GM21367 (cell line): ENCODE data around the gene WDR45.

Experiments used
- ATAC-seq: cut with Tn5 transposase; IDR thresholded peaks from one replicate; pipeline ENCODE4 v1.9.1; 2021; ENCODE audit not compliant: unreplicated experiment

WDR45 gene

DNA sequence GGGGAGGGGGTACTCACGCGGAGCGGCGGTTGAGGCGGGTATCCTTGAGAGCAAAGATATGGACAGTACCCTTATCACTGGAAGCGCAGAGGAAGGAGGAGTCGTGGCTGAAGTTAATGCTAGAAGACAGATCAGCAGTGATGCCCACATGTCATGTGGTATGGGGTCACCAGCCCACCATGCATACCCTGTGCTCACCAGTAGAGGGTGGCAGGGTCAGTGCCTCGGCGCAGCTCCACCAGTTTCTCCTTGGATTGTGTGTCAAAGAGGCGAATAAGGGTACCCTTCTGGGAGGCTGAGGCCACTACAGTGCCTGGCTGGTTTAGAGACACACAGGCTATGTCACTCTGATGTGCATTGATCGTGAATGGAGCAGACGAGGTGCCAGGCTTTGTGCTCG, 4.3 kb downstream of the WDR45 start:
- ATAC-seq, result no peak

- peak; percentile 90 for ATAC-seq
Measured at GRCh38 chrX:49073601-49074575, 5.8 kb downstream of the WDR45 start, which contains the start of gene PRAF2. PRAF2 (minus strand) TSS chrX:49074002; CDS start chrX:49073987, 15 bp downstream.

GRCh38 chrX:49072712-49073095, 7.0 kb downstream of the WDR45 start:
- no peak for ATAC-seq

GRCh38 chrX:49071877-49072711, 7.6 kb downstream of the WDR45 start:
- no peak for ATAC-seq

- no peak for ATAC-seq
Measured at GRCh38 chrX:49070988-49071387, 8.7 kb downstream of the WDR45 start.

DNA sequence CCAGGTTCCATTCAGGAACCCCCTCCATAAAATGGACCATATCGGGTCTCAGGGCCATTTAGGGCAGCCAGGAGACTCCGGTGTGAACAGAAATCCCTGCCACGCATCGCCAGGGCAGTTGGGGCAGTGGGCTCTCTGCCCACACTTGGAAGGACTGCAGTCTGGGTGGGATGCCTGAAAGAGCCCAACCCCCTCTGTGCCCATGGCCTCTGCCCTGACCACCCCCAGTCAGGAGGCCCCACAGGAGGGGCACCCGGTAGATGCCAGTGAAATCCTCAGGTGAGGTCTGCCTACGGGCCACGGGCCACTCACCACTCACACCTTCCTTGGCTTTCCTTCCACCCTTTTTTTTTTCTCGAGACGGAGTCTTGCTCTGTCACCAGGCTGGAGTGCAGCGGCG, 10.6 kb downstream of the WDR45 start:
- ATAC-seq, result no peak

DNA sequence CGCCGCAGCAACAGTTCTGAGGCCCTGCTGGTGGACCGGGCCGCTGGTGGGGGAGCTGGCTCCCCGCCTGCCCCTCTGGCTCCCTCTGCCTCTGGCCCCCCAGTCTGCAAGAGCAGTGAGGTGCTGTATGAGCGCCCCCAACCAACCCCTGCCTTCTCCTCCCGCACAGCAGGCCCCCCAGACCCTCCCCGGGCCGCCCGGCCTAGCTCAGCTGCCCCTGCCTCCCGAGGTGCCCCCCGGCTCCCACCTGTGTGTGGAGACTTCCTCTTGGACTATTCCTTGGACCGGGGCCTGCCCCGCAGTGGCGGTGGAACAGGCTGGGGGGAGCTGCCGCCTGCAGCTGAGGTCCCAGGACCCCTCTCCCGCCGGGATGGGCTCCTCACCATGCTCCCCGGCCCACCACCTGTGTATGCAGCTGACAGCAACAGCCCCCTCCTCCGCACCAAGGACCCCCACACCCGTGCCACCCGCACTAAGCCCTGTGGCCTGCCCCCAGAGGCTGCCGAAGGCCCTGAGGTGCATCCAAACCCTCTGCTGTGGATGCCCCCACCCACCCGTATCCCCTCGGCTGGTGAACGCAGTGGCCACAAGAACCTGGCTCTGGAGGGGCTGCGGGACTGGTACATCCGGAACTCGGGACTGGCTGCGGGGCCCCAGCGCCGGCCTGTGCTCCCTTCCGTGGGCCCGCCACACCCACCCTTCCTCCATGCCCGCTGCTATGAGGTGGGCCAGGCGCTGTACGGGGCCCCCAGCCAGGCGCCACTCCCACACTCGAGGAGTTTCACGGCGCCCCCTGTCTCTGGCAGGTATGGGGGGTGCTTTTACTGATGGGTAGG, 12.2 kb downstream of the WDR45 start:
- ATAC-seq, result no peak

- ATAC-seq, result no peak
Measured at GRCh38 chrX:49066690-49067089, 13.0 kb downstream of the WDR45 start.

- no peak for ATAC-seq
Measured at GRCh38 chrX:49066278-49066677, 13.4 kb downstream of the WDR45 start.

DNA sequence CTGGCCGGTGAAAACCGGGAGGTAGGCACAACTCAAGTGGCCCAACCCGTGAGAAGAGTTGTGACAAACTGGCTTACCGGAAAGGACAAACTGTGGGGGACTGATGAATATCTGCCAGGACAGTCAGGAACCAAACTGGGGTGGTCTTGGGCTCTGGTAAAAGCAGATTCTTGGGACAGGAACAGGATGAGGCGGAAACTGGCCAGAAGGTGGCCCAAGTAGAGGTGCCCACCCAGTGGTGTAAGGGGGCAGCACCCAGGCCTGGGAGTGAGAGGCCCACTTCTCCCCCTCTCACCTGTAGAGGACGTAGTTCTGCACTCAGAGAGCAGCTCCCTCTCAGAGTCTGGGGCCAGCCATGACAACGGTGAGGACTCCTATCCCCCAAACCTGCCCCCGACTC, 15.0 kb downstream of the WDR45 start:
- ATAC-seq, result no peak

GRCh38 chrX:49064303-49064702, 15.4 kb downstream of the WDR45 start:
- no peak for ATAC-seq

GRCh38 chrX:49063715-49064114, 16.0 kb downstream of the WDR45 start:
- no peak for ATAC-seq

DNA sequence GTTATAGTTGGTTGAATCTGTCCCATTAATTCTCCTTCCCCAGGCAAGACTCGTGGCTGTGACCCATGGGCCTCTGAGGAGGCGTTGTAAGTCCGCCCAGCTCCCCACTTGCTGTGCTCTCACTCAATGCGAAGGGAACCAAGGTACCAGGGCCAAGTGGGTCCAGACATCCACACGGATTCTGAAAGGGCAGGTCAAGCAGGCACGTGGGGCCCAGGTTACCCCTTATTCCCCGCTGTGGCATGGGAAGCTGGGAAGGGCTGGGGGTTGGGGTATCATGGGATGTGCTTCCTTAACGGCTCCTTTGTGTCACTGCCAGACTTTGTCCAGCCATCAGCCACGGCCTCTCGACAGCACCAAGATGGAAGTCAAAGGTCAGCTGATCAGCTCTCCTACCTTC, 17.8 kb downstream of the WDR45 start:
- ATAC-seq, result no peak

GRCh38 chrX:49061490-49061889, 18.2 kb downstream of the WDR45 start:
- ATAC-seq, result no peak

DNA sequence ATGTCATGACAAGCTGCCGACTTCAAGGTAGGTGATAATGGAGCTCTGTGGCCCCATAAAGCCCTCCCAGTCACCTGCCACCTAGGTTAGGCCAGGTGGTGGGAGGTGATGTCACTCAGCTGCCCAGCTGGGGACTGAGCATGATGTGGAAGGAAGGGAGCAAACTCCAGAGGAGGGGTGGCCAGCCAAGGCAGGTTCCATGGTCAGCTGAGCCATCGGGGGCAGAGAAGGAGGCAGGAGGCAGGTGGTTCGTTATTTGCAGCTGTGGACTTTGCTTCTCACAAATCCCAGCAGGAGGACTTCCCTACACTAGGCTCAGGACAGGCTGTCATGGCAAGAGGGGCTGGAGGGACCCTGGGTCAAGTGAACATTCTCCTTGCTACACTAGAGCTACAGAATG, 18.8 kb downstream of the WDR45 start:
- ATAC-seq, result no peak

DNA sequence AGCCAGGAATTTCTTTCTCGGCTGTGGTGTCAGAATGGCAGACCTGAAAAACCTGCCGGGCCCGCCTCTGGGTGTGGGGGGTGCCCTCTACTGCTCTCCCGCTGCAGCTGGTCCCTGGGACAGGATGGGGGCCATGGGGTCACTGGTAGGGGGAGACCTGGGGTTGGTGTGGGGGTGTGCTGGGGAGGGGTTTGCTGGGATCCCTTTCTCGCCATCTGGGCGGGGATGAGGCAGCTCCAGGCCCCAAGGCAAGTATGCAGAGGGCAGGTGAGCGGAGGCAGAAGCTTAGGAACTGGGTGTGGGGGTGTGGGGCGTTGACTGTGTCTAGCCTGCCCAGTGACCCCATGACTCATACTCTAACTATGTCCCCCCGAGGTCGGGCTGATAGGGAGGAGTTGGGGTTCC, 20.0 kb downstream of the WDR45 start:
- ATAC-seq, result no peak

DNA sequence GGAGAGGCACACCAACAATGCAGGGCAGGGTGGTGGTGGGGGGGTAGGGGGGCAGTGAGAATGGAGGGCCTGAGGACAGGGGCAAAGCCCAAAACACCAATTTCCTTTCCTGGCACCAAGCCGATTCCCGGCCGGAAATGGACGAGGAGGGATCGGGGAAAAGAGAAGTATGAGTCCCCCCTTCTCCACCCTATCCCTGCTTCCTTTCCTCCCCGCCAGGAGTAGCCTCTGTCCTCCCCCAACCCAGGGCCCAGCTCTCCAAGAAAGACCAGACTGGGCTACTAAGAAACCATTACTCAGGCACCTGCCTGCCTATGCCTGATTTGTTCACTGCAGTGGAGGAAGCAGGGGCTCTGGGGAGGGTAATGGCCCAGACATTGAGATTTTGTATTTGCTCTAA, 20.5 kb downstream of the WDR45 start:
- ATAC-seq, result no peak

DNA sequence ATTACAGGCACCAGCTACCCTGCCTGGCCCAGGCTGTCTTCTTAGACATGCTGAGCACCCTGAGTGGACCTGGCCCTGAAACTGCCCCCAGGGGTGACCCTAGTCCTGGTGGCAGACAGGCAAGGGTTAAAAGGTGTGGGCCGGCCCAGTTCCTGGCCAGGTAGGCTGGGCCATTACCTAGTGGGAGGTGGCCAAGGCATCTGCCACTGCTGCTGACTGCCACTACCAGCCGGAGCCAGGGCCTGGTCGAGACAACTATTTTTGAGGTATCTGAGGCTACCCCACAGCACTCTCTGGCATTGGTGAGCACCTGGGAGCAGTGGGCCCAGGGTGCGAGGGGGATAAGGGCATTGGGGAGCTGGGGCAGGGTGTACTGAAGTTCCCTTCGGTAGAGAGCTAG, 20.9 kb downstream of the WDR45 start, which contains the start of gene CCDC120:
Gene CCDC120 (plus strand): TSS at position 206 of the 400 bp plus-strand sequence. CDS start 3,043 bp downstream, outside the sequence.
- ATAC-seq, result no peak

- ATAC-seq, result no peak
Measured at GRCh38 chrX:49054073-49054762, 25.5 kb downstream of the WDR45 start.
